CD4-positive, CD25-positive, alpha-beta regulatory T cell (primary cell): ENCODE results near the gene KCNAB1. TPM values are rescaled to one million over a fixed set of nuclear protein-coding genes. Genes with fewer than 3 reads are reported as not detected.
"Not testable (repeated sequence)": the region's sequence is repeated elsewhere in the genome, so short reads cannot be mapped to it uniquely, and the experiment has no call there.

Experiments used
- ATAC-seq, 2 donors: fragments of 150-1000 bp; cut with Tn5 transposase; one replicate each; pipeline ENCODE4 v1.10.0; 2021; ENCODE audit warnings: low read depth in 2 of 2, moderate number of reproducible peaks in 2 of 2, moderate library complexity in 1 of 2
- DNase-seq, 3 donors: peaks; one replicate each; pipeline versions ENCODE4 v3.0.0 to v3.0.0-alpha.2; 2012 to 2022; ENCODE audit warnings: mixed read lengths in 1 of 3
- H3K27ac ChIP-seq: one replicate; pipeline ENCODE4 v1.7.0; 2013; ENCODE audit warnings: mild to moderate bottlenecking, low read length; ENCODE audit not compliant: insufficient read depth, poor library complexity, severe bottlenecking
- H3K27me3 ChIP-seq: one replicate; pipeline ENCODE4 v1.7.0; 2013; ENCODE audit warnings: low read length; ENCODE audit not compliant: control insufficient read depth, insufficient read depth
- H3K36me3 ChIP-seq: one replicate; pipeline ENCODE4 v1.7.0; 2013; ENCODE audit warnings: mild to moderate bottlenecking, low read length, moderate library complexity; ENCODE audit not compliant: control insufficient read depth, insufficient read depth
- H3K4me1 ChIP-seq: 2 replicates; pipeline ENCODE4 v1.7.0; 2013; ENCODE audit warnings: mild to moderate bottlenecking, low read length; ENCODE audit not compliant: insufficient read depth, control insufficient read depth, poor library complexity, severe bottlenecking
- H3K4me3 ChIP-seq: one replicate; pipeline ENCODE4 v1.7.0; 2013; ENCODE audit warnings: low read depth, mild to moderate bottlenecking, low read length, moderate library complexity
- H3K9me3 ChIP-seq, 2 experiments: 1 replicate in 1 of 2; 2 replicates in 1 of 2; pipeline ENCODE4 v1.7.0; 2013; ENCODE audit warnings: low read length in 2 of 2, mild to moderate bottlenecking in 1 of 2, moderate library complexity in 1 of 2; ENCODE audit not compliant: control insufficient read depth in 2 of 2
- H3K27ac Mint-ChIP-seq, 3 donors: one replicate each; pipeline ENCODE4 v1.8.0; 2020 to 2022; ENCODE audit warnings: mild to moderate bottlenecking in 3 of 3, mixed read lengths in 3 of 3, moderate library complexity in 2 of 3
- H3K27me3 Mint-ChIP-seq: one replicate; pipeline ENCODE4 v1.8.0; 2022; ENCODE audit warnings: mild to moderate bottlenecking, mixed read lengths
- H3K36me3 Mint-ChIP-seq: one replicate; pipeline ENCODE4 v1.8.0; 2020; ENCODE audit warnings: mixed read lengths
- H3K4me1 Mint-ChIP-seq, 4 donors: one replicate each; pipeline ENCODE4 v1.8.0; 2020 to 2022; ENCODE audit warnings: mixed read lengths in 4 of 4, mild to moderate bottlenecking in 1 of 4
- H3K4me3 Mint-ChIP-seq, 4 donors: one replicate each; pipeline ENCODE4 v1.8.0; 2020 to 2022; ENCODE audit warnings: mild to moderate bottlenecking in 4 of 4, mixed read lengths in 4 of 4, moderate library complexity in 3 of 4
- H3K9me3 Mint-ChIP-seq, 7 donors: one replicate each; pipeline ENCODE4 v1.8.0; 2020 to 2022; ENCODE audit warnings: mixed read lengths in 7 of 7, mild to moderate bottlenecking in 3 of 7, moderate library complexity in 2 of 7
- polyA plus RNA-seq, 4 donors: library from polyadenylated mRNA; unstranded; fragments of 300-500 nt; fragmentation: Illumina TruSeq; gene quantifications; one replicate each; pipeline ENCODE4 v1.2.3, GENCODE V29; 2021
- total RNA-seq: library from RNA; stranded (reverse); gene quantifications from one replicate; pipeline ENCODE4 v1.2.3, GENCODE V29; 2022

The KCNAB1 gene
- total and polyA plus RNA-seq, 5 donors from 2014 or later, result 0.08 to 0.26 (median 0.17) TPM

DNA sequence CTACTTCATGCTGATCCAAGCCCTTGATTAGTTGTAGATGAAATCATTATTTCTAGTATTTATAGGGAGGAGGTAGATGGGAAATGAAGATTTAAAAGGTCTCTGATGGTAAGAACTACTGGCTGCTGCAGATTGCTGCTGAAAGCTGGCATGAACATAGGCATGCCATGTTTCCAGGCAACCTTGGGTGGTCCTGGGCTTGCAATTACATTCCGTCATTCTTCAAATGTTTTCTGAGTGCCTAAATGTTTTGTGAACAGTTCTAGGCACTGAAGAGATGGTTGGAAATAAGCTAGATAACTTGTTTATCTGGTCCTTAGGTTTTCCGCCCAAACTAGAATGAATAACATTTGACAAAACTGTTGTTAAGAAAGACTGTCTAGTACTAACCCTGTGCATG is 95.8 kb downstream of the KCNAB1 start:
- Histone ChIP-seq H3K9me3 (no peaks in the 10 kb centered on the region), H3K36me3 (no peaks in the 10 kb centered on the region), H3K4me1 (no peaks in the 10 kb centered on the region), H3K27ac (no peak overlapping the region), H3K4me3 (no peak overlapping the region), H3K27me3 (no peaks in the 10 kb centered on the region)
- H3K9me3 Mint-ChIP-seq, result peaks cover 0 to 3% (median 2%) of the 10 kb centered on the region in 7 donors
- H3K27me3 Mint-ChIP-seq, result peaks cover 6% of the 10 kb centered on the region
- ATAC-seq, result no peak
- no peak overlapping the region for H3K4me3 Mint-ChIP-seq
- no peak overlapping the region for H3K27ac Mint-ChIP-seq
- H3K4me1 Mint-ChIP-seq, result no peaks in the 10 kb centered on the region
- no peak for DNase-seq
- H3K36me3 Mint-ChIP-seq, result no peaks in the 10 kb centered on the region

- H3K27me3 ChIP-seq, result no peaks in the 10 kb centered on the region
- H3K36me3 Mint-ChIP-seq, result no peaks in the 10 kb centered on the region
- H3K4me3 Mint-ChIP-seq, result no peak overlapping the region
- no peak overlapping the region for H3K27ac ChIP-seq
- H3K4me1 Mint-ChIP-seq, result no peaks in the 10 kb centered on the region
- H3K4me1 ChIP-seq, result no peaks in the 10 kb centered on the region
- ATAC-seq (no peak), DNase-seq (no peak)
- H3K9me3 ChIP-seq, result no peaks in the 10 kb centered on the region
- H3K27ac Mint-ChIP-seq, result no peak overlapping the region
- peaks cover 0 to 3% (median 2%) of the 10 kb centered on the region in 7 donors for H3K9me3 Mint-ChIP-seq
- peaks cover 6% of the 10 kb centered on the region for H3K27me3 Mint-ChIP-seq
- H3K4me3 ChIP-seq, result no peak overlapping the region
- no peaks in the 10 kb centered on the region for H3K36me3 ChIP-seq
Observed at GRCh38 chr3:156216852-156217251, 96.5 kb downstream of the KCNAB1 start.

- Histone ChIP-seq H3K27me3 (no peaks in the 10 kb centered on the region), H3K4me3 (no peak overlapping the region), H3K27ac (no peak overlapping the region), H3K4me1 (no peaks in the 10 kb centered on the region), H3K36me3 (no peaks in the 10 kb centered on the region), H3K9me3 (no peaks in the 10 kb centered on the region)
- H3K4me1 Mint-ChIP-seq, result no peaks in the 10 kb centered on the region
- no peak for DNase-seq
- no peak for ATAC-seq
- H3K27ac Mint-ChIP-seq, result no peak overlapping the region
- H3K27me3 Mint-ChIP-seq, result peaks cover 2% of the 10 kb centered on the region
- peaks cover 0 to 4% (median 2%) of the 10 kb centered on the region in 7 donors for H3K9me3 Mint-ChIP-seq
- H3K4me3 Mint-ChIP-seq, result no peak overlapping the region
- H3K36me3 Mint-ChIP-seq, result no peaks in the 10 kb centered on the region
Observed at GRCh38 chr3:156217674-156218352, 97.4 kb downstream of the KCNAB1 start.

GRCh38 chr3:156218353-156218744 is 98.0 kb downstream of the KCNAB1 start:
- no peaks in the 10 kb centered on the region for H3K36me3 Mint-ChIP-seq
- H3K27ac Mint-ChIP-seq, result no peak overlapping the region
- peaks cover 0 to 7% (median 2%) of the 10 kb centered on the region in 7 donors for H3K9me3 Mint-ChIP-seq
- no peak overlapping the region for H3K4me3 ChIP-seq
- H3K27ac ChIP-seq, result no peak overlapping the region
- no peaks in the 10 kb centered on the region for H3K36me3 ChIP-seq
- ATAC-seq (no peak), DNase-seq (no peak)
- H3K27me3 Mint-ChIP-seq, result no peaks in the 10 kb centered on the region
- H3K27me3 ChIP-seq, result no peaks in the 10 kb centered on the region
- no peaks in the 10 kb centered on the region for H3K4me1 Mint-ChIP-seq
- H3K4me1 ChIP-seq, result no peaks in the 10 kb centered on the region
- no peaks in the 10 kb centered on the region for H3K9me3 ChIP-seq
- H3K4me3 Mint-ChIP-seq, result no peak overlapping the region

DNA sequence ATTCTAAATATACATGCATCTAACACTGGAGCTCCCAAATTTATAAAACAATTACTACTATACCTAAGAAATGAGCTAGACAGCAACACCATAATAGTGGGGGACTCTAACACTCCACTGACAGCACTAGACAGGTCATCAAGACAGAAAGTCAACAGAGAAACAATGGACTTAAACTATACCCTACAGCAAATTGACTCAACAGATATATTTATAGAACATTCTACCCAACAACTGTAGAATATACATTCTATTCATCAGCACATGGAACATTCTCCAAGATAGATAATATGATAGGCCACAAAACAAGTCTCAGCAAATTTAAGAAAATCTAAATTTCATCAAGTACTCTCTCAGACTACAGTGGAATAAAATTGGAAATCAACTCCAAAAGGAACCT is 102.0 kb downstream of the KCNAB1 start:
- H3K9me3 Mint-ChIP-seq, H3K9me3 ChIP-seq, H3K36me3 ChIP-seq, DNase-seq, H3K27ac ChIP-seq, H3K4me1 ChIP-seq, ATAC-seq, H3K27me3 ChIP-seq, H3K36me3 Mint-ChIP-seq, H3K27me3 Mint-ChIP-seq, H3K4me3 ChIP-seq, H3K4me3 Mint-ChIP-seq, H3K27ac Mint-ChIP-seq, H3K4me1 Mint-ChIP-seq: not testable (repeated sequence)

DNA sequence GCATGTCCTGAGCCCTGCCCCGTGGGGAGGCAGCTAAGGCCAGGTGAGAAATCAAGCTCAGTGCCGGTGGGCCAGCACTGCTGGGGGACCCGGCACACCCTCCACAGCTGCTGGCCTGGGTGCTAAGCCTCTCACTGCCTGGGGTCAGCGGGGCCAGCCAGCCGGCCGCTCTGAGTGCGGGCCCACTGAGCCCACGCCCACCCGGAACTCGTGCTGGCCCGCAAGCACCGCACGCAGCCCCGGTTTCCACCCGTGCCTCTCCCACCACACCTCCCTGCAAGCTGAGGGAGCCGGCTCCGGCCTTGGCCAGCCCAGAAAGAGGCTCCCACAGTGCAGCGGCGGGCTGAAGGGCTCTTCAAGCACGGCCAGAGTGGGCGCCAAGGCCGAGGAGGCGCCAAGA is 103.7 kb downstream of the KCNAB1 start:
- not testable (repeated sequence) for H3K9me3 ChIP-seq, H3K27ac ChIP-seq, H3K36me3 Mint-ChIP-seq, H3K36me3 ChIP-seq, DNase-seq, H3K4me1 Mint-ChIP-seq, H3K4me1 ChIP-seq, H3K27me3 ChIP-seq, H3K9me3 Mint-ChIP-seq, H3K27ac Mint-ChIP-seq, ATAC-seq, H3K4me3 ChIP-seq, H3K4me3 Mint-ChIP-seq, H3K27me3 Mint-ChIP-seq

DNA sequence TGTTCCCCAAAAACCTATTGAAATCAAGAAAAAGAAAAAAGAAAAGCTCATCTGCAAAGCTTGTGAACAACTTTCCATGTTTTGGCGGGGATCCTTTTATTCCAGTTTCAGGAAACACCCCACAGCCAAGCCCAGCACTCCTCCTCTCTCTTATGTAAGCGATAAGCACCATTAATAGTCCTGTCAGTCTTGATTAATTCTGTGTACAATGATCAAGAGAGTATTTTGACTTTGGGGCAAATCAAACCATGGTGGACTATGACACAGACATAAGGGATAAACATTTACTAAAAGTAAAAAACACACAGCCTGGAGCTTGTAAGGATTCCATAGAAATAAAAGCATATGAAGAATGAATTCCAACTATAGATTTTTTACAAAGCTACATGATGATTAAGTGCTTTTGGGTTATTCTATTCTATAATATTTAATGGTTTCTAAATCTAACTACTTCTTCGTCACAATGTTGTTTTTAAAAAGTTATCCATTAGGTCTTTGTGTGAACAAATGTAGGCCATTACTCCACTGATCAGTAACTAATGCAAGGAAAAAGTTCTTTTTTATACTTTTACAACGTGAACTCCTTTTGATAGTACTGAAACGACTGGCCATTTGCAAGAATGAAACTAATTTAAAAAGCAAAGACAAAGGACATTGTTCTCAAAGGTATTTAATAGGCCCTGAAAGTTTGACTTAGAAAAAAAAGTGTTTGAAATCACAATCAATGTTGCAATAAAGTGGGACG is 106.5 kb downstream of the KCNAB1 start:
- Histone ChIP-seq H3K4me1 (no peaks in the 10 kb centered on the region), H3K4me3 (no peak overlapping the region), H3K9me3 (no peaks in the 10 kb centered on the region), H3K27me3 (no peaks in the 10 kb centered on the region), H3K27ac (no peak overlapping the region), H3K36me3 (no peaks in the 10 kb centered on the region)
- Mint-ChIP-seq H3K9me3 (peaks cover 0 to 4% (median 0%) of the 10 kb centered on the region in 7 donors), H3K36me3 (no peaks in the 10 kb centered on the region), H3K4me3 (no peak overlapping the region), H3K27me3 (no peaks in the 10 kb centered on the region), H3K27ac (no peak overlapping the region), H3K4me1 (no peaks in the 10 kb centered on the region)
- no peak for DNase-seq
- ATAC-seq, result no peak

- no peak for ATAC-seq
Observed at GRCh38 chr3:156227704-156228103, 107.3 kb downstream of the KCNAB1 start.

More at GRCh38 chr3:156227704-156228103, 107.3 kb downstream of the KCNAB1 start:
- Mint-ChIP-seq H3K9me3 (peaks cover 0 to 4% (median 0%) of the 10 kb centered on the region in 7 donors), H3K27me3 (no peaks in the 10 kb centered on the region), H3K27ac (no peak overlapping the region), H3K4me1 (no peaks in the 10 kb centered on the region), H3K4me3 (no peak overlapping the region), H3K36me3 (no peaks in the 10 kb centered on the region)
- H3K27ac ChIP-seq, result no peak overlapping the region
- H3K4me3 ChIP-seq, result no peak overlapping the region
- DNase-seq, result no peak
- H3K4me1 ChIP-seq, result no peaks in the 10 kb centered on the region
- H3K36me3 ChIP-seq, result no peaks in the 10 kb centered on the region
- no peaks in the 10 kb centered on the region for H3K9me3 ChIP-seq
- H3K27me3 ChIP-seq, result no peaks in the 10 kb centered on the region
